Panc1 (cell line): ENCODE results near the gene LOXL1.

Experiments
- POLR2AphosphoS5 ChIP-seq: IDR thresholded peaks from 2 replicates; pipeline ENCODE4 v1.6.1; 2012; ENCODE audit warnings: mild to moderate bottlenecking, low read depth, low read length, moderate library complexity
- REST ChIP-seq, 2 experiments: IDR thresholded peaks; 2 replicates each; pipeline ENCODE4 v1.6.1; 2011 to 2012; ENCODE audit warnings: low read depth in 2 of 2, control low read depth in 1 of 2, low read length in 1 of 2, mild to moderate bottlenecking in 1 of 2, moderate library complexity in 1 of 2; ENCODE audit not compliant: insufficient read depth in 1 of 2
- SIN3A ChIP-seq: IDR thresholded peaks from 2 replicates; pipeline ENCODE4 v1.6.1; 2012; ENCODE audit warnings: low read depth, mild to moderate bottlenecking, low read length, moderate library complexity, borderline replicate concordance; ENCODE audit not compliant: insufficient read depth
- TF ChIP-seq, protein P1 (sequence below): fragments of 450-650 bp; IDR thresholded peaks from 2 replicates; pipeline ENCODE4 v1.5.1; 2017; ENCODE audit warnings: mild to moderate bottlenecking

DNA sequence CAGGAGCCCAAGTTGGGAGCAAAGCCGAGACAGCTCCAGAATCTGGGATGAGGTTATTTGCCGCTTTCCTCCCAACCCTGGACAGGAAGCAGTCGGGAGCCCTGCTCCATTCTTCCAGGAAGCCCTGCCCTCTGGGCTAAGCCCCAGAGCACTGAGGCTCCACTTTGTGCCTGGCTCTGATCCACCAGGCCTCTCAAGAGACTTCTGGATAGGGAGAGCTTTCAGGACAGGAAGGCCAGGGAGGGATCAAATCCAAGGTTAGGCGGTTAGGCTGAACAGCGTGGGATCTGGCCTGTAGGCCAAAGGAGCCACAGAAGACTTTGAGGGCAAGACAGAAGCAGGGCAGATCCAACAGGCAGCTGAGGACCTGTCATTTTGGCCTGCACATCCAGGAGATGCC, 65.0 kb downstream of the LOXL1 start:
- TF ChIP-seq, protein P1, sequence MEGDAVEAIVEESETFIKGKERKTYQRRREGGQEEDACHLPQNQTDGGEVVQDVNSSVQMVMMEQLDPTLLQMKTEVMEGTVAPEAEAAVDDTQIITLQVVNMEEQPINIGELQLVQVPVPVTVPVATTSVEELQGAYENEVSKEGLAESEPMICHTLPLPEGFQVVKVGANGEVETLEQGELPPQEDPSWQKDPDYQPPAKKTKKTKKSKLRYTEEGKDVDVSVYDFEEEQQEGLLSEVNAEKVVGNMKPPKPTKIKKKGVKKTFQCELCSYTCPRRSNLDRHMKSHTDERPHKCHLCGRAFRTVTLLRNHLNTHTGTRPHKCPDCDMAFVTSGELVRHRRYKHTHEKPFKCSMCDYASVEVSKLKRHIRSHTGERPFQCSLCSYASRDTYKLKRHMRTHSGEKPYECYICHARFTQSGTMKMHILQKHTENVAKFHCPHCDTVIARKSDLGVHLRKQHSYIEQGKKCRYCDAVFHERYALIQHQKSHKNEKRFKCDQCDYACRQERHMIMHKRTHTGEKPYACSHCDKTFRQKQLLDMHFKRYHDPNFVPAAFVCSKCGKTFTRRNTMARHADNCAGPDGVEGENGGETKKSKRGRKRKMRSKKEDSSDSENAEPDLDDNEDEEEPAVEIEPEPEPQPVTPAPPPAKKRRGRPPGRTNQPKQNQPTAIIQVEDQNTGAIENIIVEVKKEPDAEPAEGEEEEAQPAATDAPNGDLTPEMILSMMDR: no peak
- TF ChIP-seq POLR2AphosphoS5: no peak
- TF ChIP-seq REST (IDR thresholded peaks at IDR 0.05; ENCODE audit: insufficient read depth in 1 of 2, low read depth in 2 of 2, low read length in 1 of 2): no peak
- TF ChIP-seq SIN3A: no peak
